CD14-positive monocyte (primary cell): ENCODE data around the gene HSPA12B. TPM values are rescaled to one million over a fixed set of nuclear protein-coding genes. Genes with fewer than 3 reads are reported as not detected.

ENCODE experiments used
- DNase-seq, 3 donors: peaks; one replicate each; pipeline ENCODE4 v3.0.0-alpha.2; 2011 to 2022
- H2AFZ ChIP-seq: 2 replicates; pipeline ENCODE4 v1.6.0; 2012; ENCODE audit warnings: mild to moderate bottlenecking, low read depth, low read length, inconsistent platforms; ENCODE audit not compliant: insufficient read depth, poor library complexity, severe bottlenecking
- H3K27ac ChIP-seq, 2 donors: 1 replicate in 1 of 2; 2 replicates in 1 of 2; pipeline ENCODE4 v1.5.1; 2012 to 2013; ENCODE audit warnings: low read length in 2 of 2, control low read depth in 1 of 2, inconsistent platforms in 1 of 2, low read depth in 1 of 2, mild to moderate bottlenecking in 1 of 2
- H3K27me3 ChIP-seq, 2 donors: one replicate each; pipeline versions ENCODE4 v1.6.0 to v1.6.1; 2011 to 2013; ENCODE audit warnings: low read length in 2 of 2; ENCODE audit not compliant: control insufficient read depth in 2 of 2, insufficient read depth in 2 of 2
- H3K36me3 ChIP-seq, 2 donors: replicated peaks in 1 of 2; 1 replicate in 1 of 2; 2 replicates in 1 of 2; pipeline versions ENCODE4 v1.5.1 to v1.6.1; 2012 to 2013; ENCODE audit warnings: low read length in 2 of 2, control low read depth in 1 of 2, inconsistent platforms in 1 of 2, mild to moderate bottlenecking in 1 of 2; ENCODE audit not compliant: insufficient read depth in 2 of 2, control insufficient read depth in 1 of 2
- H3K4me1 ChIP-seq, 2 donors: 1 replicate in 1 of 2; 2 replicates in 1 of 2; pipeline versions ENCODE4 v1.5.1 to v1.6.1; 2012 to 2013; ENCODE audit warnings: low read length in 2 of 2, control low read depth in 1 of 2, inconsistent platforms in 1 of 2, mild to moderate bottlenecking in 1 of 2, moderate library complexity in 1 of 2; ENCODE audit not compliant: insufficient read depth in 2 of 2, control insufficient read depth in 1 of 2
- H3K4me2 ChIP-seq: replicated peaks from 2 replicates; pipeline ENCODE3; 2012; ENCODE audit warnings: low read length, moderate library complexity, mild to moderate bottlenecking; ENCODE audit not compliant: poor library complexity, severe bottlenecking; ENCODE audit errors: extremely low read depth
- H3K4me3 ChIP-seq, 3 experiments: fragments of 200-600 bp in 1 of 3; sonication (generic) in 1 of 3; replicated peaks in 1 of 3; 1 replicate in 2 of 3; 2 replicates in 1 of 3; pipeline ENCODE4 v1.5.1; 2011 to 2013; ENCODE audit warnings: low read length in 3 of 3, mild to moderate bottlenecking in 3 of 3, control low read depth in 2 of 3, low read depth in 2 of 3, inconsistent platforms in 1 of 3, moderate library complexity in 1 of 3
- H3K79me2 ChIP-seq: 2 replicates; pipeline ENCODE4 v1.6.0; 2012; ENCODE audit warnings: mild to moderate bottlenecking, control low read depth, inconsistent platforms, low read length, moderate library complexity; ENCODE audit not compliant: insufficient read depth
- H3K9ac ChIP-seq: 2 replicates; pipeline ENCODE4 v1.6.0; 2017; ENCODE audit warnings: low read length, mild to moderate bottlenecking; ENCODE audit not compliant: insufficient read depth, poor library complexity, severe bottlenecking
- H3K9me3 ChIP-seq, 2 donors: replicated peaks in 1 of 2; 1 replicate in 1 of 2; 2 replicates in 1 of 2; pipeline versions ENCODE4 v1.5.1 to v1.6.1; 2012 to 2013; ENCODE audit warnings: low read length in 2 of 2, control low read depth in 1 of 2; ENCODE audit not compliant: control insufficient read depth in 1 of 2, insufficient read depth in 1 of 2
- H4K20me1 ChIP-seq: 2 replicates; pipeline ENCODE4 v1.6.0; 2012; ENCODE audit warnings: mild to moderate bottlenecking, low read length, control low read depth, moderate library complexity; ENCODE audit not compliant: insufficient read depth
- H3K27ac Mint-ChIP-seq, 7 donors: one replicate each; pipeline ENCODE4 v1.8.0; 2020; ENCODE audit warnings: mild to moderate bottlenecking in 7 of 7, mixed read lengths in 7 of 7, moderate library complexity in 6 of 7, inconsistent platforms in 2 of 7
- H3K27me3 Mint-ChIP-seq, 3 donors: one replicate each; pipeline ENCODE4 v1.8.0; 2021 to 2022; ENCODE audit warnings: low read depth in 3 of 3, mild to moderate bottlenecking in 3 of 3, mixed read lengths in 3 of 3, moderate library complexity in 3 of 3, inconsistent platforms in 1 of 3
- H3K36me3 Mint-ChIP-seq, 2 donors: one replicate each; pipeline ENCODE4 v1.8.0; 2020; ENCODE audit warnings: mixed read lengths in 2 of 2, inconsistent platforms in 1 of 2, mild to moderate bottlenecking in 1 of 2
- H3K4me1 Mint-ChIP-seq: one replicate; pipeline ENCODE4 v1.8.0; 2020; ENCODE audit warnings: mild to moderate bottlenecking, mixed read lengths
- H3K4me3 Mint-ChIP-seq, 2 donors: one replicate each; pipeline ENCODE4 v1.8.0; 2020; ENCODE audit warnings: mild to moderate bottlenecking in 2 of 2, mixed read lengths in 2 of 2, moderate library complexity in 1 of 2
- H3K9me3 Mint-ChIP-seq, 7 donors: one replicate each; pipeline ENCODE4 v1.8.0; 2020 to 2022; ENCODE audit warnings: mixed read lengths in 7 of 7, mild to moderate bottlenecking in 6 of 7, moderate library complexity in 6 of 7, inconsistent platforms in 2 of 7
- WGBS: methylation state at CpG from one replicate; pipeline ENCODE4 v1.1.5; 2013; ENCODE audit warnings: missing lambda C conversion rate; ENCODE audit not compliant: insufficient coverage; 5-methylcytosine and 5-hydroxymethylcytosine counted together
- intact Hi-C, 2 donors: fragments of 100-400 bp; cut with micrococcal nuclease; formaldehyde crosslinking; loops; one replicate each; pipeline versions ENCODE4 v1.15.0 to v1.15.1; 2023
- polyA plus RNA-seq, 3 donors: library from polyadenylated mRNA; depleted of rRNA in 1 of 3; unstranded in 2 of 3; stranded (reverse) in 1 of 3; fragments of 300-500 nt in 2 of 3; fragments of >200 nt in 1 of 3; fragmentation: Illumina TruSeq in 2 of 3; gene quantifications; 1 replicate in 2 of 3; 2 replicates in 1 of 3; pipeline ENCODE4 v1.2.3, GENCODE V29; 2012 to 2021
- TF ChIP-seq, protein P1 (sequence below): fragments of 200-600 bp; IDR thresholded peaks from one replicate; pipeline ENCODE4 v1.8.0; 2022; ENCODE audit warnings: antibody characterized with exemption, mild to moderate bottlenecking

HSPA12B gene
- polyA plus RNA-seq, 3 donors: not detected

DNA sequence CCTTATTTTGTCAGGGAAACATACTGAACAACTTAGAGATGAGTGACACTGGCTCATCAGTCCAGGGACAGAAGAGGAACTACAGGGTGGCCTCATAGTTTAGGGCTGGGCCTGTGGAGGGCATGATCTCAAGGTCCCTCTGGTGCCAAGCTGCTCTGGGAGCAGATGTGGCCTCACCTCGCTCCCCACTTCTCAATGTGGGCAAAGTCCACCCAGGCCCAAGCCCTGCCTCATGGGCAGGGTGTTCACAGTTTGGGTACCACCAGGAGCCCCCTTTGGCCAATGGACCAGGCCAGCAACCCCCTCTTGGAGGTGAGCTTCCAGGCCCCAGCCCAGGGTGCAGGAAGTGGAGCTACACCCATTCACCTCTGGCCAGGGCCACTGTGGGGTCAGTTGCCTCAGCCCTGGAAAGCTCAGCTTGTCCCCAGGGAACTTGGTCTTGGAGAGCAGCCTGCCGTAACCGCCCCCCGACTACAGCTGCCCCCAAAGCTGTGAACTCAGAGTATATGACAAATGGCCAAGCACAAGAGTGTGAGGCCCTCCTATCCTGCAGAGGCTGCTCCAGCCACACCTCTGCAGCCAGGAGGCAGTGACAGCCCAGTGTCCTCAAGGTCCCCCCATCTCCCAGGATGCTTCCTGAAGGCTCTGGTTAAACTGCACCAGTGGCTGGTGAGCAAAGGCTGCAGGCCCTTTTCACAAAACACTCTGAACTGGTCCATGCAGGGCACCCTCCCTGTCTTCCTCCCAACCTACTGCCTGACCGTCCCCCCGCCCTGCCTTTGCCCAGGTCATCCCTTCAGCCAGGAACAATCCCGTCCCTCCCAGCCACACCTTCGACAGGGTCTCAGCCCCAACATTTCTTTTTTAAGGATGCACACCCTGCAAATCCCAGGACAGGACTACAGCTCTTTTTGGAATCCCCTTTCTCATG, 31.5 kb downstream of the HSPA12B start:
- Histone ChIP-seq H3K4me1 (peaks cover 64 to 74% of the 10 kb centered on the region in 2 donors), H3K79me2 (peaks cover 81% of the 10 kb centered on the region), H3K4me2 (peak overlapping the region; percentile 100), H3K27me3 (no peaks in the 10 kb centered on the region), H3K4me3 (peak overlapping the region in 1 of 3 experiments; percentile 96), H3K27ac (peak overlapping the region; percentile 73 to 83), H3K36me3 (peaks cover 22 to 32% of the 10 kb centered on the region in 2 donors), H4K20me1 (peaks cover 25% of the 10 kb centered on the region), H3K9ac (peak overlapping the region; percentile 5), H2AFZ (no peak overlapping the region), H3K9me3 (no peaks in the 10 kb centered on the region)
- Mint-ChIP-seq H3K36me3 (peaks cover 18 to 30% of the 10 kb centered on the region in 2 donors), H3K27ac (peak overlapping the region; percentile 81 to 93 (median 89)), H3K9me3 (no peaks in the 10 kb centered on the region), H3K4me1 (peaks cover 77% of the 10 kb centered on the region), H3K4me3 (peak overlapping the region in 1 of 2 donors; percentile 95), H3K27me3 (peaks cover 0 to 1% (median 0%) of the 10 kb centered on the region in 3 donors)
- intact Hi-C loops: loop anchor here (10.0 kb wide), 2 partner anchors 51 to 61 kb away; partner anchors contain the start of gene AP5S1 (in 1 of the 2)
- DNase-seq: peak; percentile 66 to 78 (median 77)
- WGBS: 76% methylated on average over 8 of the region's 8 CpGs
- TF ChIP-seq, protein P1, sequence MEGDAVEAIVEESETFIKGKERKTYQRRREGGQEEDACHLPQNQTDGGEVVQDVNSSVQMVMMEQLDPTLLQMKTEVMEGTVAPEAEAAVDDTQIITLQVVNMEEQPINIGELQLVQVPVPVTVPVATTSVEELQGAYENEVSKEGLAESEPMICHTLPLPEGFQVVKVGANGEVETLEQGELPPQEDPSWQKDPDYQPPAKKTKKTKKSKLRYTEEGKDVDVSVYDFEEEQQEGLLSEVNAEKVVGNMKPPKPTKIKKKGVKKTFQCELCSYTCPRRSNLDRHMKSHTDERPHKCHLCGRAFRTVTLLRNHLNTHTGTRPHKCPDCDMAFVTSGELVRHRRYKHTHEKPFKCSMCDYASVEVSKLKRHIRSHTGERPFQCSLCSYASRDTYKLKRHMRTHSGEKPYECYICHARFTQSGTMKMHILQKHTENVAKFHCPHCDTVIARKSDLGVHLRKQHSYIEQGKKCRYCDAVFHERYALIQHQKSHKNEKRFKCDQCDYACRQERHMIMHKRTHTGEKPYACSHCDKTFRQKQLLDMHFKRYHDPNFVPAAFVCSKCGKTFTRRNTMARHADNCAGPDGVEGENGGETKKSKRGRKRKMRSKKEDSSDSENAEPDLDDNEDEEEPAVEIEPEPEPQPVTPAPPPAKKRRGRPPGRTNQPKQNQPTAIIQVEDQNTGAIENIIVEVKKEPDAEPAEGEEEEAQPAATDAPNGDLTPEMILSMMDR: no peak

DNA sequence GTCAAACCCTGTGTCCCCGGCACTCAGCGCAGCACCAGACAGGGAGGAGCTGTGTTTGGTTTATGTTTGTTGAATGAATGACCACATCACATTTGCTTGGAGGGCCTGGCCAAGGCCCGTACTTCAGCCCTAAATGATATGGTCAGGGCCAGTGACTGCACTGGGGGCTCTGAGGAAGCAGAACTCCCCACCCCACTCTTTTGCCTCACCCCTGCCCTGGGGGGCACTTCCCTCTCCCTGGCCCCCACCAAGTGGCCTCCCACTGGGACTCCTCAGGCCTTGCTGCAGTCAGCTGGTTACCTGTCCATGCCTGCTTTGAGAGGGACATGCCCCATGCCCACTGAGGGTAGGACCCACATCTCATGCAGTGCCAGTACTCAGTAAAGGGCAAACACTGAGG, 32.2 kb downstream of the HSPA12B start:
- no peak for DNase-seq
- H3K4me2 ChIP-seq: peak overlapping the region; percentile 100
- H3K36me3 Mint-ChIP-seq: peaks cover 16 to 25% of the 10 kb centered on the region in 2 donors
- no peaks in the 10 kb centered on the region for H3K9me3 Mint-ChIP-seq
- TF ChIP-seq, protein P1: no peak
- no peak overlapping the region for H2AFZ ChIP-seq
- H3K79me2 ChIP-seq: peaks cover 74% of the 10 kb centered on the region
- peak overlapping the region; percentile 81 to 93 (median 89) for H3K27ac Mint-ChIP-seq
- peaks cover 67 to 78% of the 10 kb centered on the region in 2 donors for H3K4me1 ChIP-seq
- H3K9ac ChIP-seq: peak overlapping the region; percentile 69
- H3K27ac ChIP-seq: peak overlapping the region; percentile 73 to 83
- H3K36me3 ChIP-seq: peaks cover 14 to 25% of the 10 kb centered on the region in 2 donors
- peaks cover 18% of the 10 kb centered on the region for H4K20me1 ChIP-seq
- H3K27me3 Mint-ChIP-seq: peaks cover 0 to 2% (median 0%) of the 10 kb centered on the region in 3 donors
- intact Hi-C loops: loop anchor here (10.0 kb wide), 2 partner anchors 50 to 60 kb away; partner anchors contain the start of gene AP5S1 (in 1 of the 2)
- H3K4me3 Mint-ChIP-seq: peak overlapping the region; percentile 84 to 95
- 60% methylated on average over 1 of the region's 3 CpGs for WGBS
- peak overlapping the region in 1 of 3 experiments; percentile 96 for H3K4me3 ChIP-seq
- H3K9me3 ChIP-seq: no peaks in the 10 kb centered on the region
- peaks cover 78% of the 10 kb centered on the region for H3K4me1 Mint-ChIP-seq
- no peaks in the 10 kb centered on the region for H3K27me3 ChIP-seq
